ENCODE results near the gene CD3G.
"Not testable (repeated sequence)": the region's sequence is repeated elsewhere in the genome, so short reads cannot be mapped to it uniquely, and the experiment has no call there.

CD3G gene

DNA sequence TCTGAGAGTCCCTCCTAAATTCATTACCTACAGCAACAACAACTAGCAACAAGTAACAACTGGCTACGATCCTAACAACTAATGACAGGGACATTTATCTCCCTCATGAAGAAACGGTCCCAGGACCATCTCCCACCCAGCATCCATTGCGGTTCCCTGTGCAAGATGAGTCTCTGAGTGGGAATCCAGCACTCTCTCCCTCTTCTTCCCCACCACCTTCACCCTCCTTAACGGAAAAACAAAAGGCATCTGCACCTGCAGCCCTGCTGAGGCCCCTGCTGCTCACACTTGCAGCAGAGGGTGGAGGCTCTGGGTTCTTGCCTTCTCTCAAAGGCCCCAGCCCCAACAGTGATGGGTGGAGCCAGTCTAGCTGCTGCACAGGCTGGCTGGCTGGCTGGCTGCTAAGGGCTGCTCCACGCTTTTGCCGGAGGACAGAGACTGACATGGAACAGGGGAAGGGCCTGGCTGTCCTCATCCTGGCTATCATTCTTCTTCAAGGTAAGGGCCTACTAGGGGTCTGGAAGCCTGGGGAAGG lies at the start of gene CD3G:
CD3G (plus strand) TSS at position 364 of the 535 bp plus-strand sequence; CDS start at position 444, 80 bp downstream.
- DNase-seq = no peak

DNA sequence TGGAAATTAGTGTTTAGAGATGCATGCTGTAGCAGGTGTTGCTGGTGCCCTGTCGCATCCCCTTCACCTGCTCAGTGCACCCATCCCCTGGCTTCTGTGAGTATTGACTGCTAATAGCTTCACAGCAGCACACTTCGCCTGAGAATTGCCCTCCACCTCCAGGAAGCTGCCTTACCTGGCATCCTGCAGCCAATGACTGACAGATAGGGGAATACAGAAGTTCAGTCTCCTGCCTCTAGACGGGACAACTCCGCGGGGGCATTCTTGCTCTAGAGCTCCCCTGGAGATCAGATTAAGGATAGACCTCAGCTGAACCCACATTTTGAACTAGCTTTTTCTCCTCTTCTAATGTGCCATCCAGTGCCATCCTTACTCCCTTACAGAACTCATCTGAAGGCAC lies 48.9 kb upstream of the CD3G start:
- no peak for DNase-seq

DNA sequence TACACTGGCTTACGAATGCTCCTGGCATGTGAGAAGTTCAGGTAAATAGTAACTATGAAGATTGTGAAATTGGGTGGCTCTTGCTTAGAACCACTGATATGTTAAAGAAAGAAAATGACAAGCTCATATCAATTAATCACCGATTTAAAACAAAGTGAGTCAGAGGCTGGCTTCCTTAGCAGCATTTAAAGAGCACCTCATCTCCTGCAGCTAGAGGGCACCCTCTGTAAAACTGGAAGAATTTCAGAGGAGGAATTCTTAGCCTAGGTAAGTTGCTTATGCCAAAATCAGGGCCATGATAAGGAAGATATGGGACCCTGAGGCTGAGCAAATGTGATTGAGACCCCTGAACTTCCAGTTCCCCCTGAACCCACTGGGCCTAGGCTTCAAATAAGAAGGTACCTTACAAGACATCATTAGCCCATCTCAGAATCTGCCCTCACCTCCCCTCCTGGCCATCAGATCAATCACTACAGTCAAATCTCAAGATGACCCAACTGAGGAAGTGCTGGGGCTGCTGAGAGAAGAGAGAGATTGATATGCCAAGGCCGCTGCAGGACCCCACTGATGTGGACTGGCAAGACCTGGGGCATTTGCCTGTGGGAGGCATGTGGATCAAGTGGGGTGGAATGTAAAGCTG lies 48.2 kb upstream of the CD3G start:
- DNase-seq = no peak

DNA sequence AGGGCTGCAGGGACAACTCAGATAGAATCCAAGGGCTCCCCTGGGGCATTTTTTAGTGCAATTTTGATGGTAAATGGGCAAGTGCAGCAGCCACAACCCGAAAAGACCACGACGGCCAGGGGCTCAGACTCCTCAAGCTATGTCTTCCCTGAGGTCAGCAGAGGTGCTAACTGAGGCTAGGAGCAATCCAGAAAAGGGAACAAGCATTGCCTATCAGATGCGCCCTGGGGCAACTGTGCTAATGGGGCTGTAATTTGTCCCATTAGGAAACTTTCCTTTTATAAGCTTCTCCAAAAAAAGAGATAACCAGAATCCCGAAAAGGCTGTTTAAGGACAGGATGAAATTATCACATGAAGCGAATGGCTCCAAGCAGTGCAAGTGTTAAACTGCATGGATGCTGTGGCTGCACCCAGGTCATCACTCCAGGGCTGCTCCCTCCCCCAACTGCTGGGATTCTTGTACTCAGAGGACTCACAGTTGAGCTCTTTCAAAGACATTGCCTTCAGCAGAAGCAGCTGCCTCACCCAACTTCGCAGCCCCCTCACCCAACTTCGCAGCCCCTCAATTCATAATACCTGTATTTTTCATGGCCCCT lies 42.4 kb upstream of the CD3G start:
- DNase-seq = no peak

DNA sequence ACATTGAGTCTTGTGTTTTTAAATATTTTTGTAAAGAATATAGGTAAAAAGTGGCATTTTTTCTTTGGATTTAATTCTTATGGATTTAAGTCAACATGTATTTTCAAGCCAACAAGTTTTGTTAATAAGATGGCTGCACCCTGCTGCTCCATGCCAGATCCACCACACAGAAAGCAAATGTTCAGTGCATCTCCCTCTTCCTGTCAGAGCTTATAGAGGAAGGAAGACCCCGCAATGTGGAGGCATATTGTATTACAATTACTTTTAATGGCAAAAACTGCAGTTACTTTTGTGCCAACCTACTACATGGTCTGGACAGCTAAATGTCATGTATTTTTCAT lies 39.9 kb upstream of the CD3G start:
- DNase-seq = no peak

DNA sequence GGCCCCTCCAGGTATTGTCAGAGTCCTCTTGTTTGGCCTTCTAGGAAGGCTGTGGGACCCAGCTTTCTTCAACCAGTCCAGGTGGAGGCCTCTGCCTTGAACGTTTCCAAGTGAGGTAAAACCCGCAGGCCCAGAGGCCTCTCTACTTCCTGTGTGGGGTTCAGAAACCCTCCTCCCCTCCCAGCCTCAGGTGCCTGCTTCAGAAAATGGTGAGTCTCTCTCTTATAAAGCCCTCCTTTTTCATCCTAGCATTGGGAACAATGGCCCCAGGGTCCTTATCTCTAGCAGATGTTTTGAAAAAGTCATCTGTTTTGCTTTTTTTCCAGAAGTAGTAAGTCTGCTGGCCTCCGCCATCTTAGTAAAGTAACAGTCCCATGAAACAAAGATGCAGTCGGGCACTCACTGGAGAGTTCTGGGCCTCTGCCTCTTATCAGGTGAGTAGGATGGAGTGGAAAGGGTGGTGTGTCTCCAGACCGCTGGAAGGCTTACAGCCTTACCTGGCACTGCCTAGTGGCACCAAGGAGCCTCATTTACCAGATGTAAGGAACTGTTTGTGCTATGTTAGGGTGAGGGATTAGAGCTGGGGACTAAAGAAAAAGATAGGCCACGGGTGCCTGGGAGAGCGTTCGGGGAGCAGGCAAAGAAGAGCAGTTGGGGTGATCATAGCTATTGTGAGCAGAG lies 39.4 kb upstream of the CD3G start, which contains the start of gene CD3E:
CD3E (plus strand) TSS at position 163 of the 681 bp plus-strand sequence; CDS start at position 386, 223 bp downstream.
- DNase-seq = no peak

DNA sequence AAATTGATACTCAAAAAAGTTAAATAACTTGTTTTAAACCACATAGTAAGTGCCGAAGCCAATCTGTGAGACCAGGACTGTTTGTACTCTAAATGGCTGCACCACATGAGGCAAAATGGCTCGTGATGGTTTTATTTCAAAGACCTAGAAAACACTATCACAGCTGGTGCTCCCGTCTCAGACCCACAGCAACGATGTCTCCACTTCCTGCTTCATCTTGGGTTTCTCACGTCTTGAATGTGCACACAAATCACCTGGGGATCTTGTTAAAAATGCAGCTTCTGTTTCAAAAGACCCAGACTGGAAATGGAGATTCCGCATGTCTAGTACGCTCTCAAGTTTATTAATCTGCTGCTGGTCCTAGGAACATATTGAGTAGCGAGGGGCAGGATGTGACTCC lies 38.4 kb upstream of the CD3G start:
- DNase-seq = no peak

DNA sequence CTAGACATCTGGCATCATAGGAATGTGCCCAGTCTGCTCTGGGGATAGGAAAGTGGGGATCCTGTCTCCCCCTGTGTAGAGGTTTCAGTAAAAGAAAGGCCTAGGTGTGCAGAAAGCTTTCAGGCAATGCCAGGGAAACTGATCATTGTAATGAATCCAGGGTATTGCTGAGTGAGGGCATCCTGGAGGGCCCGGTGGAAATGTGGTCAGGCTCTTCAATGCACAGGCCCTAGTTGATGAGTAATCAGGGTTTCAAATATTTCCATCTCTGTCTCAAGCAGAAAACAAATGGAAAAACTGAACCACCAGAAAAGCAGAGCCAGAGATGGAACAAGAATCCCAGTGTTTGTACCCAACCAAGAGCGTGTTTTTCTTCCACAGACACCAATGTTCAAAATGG lies 37.6 kb upstream of the CD3G start:
- no peak for DNase-seq

DNA sequence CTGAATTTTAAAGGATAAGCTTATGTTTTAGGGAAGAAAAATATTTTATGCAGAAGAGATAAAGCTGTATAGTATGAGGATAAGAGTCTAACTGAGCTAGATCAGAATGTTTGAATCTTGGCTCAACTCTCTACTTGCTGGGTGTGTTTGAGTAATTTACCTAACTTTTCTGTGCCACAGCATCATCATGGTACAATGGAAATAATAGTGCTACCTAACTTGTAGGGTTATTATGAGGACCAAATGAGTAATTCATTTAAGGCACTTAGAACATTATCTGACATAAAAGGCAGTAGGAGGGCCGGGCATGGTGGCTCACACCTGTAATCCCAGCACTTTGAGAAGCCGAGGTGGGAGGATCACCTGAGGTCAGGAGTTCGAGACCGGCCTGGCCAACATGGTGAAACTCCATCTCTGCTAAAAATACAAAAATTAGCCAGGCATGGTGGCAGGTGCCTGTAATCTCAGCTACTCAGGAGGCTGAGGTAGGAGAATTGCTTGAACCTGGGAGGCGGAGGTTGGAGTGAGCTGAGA lies 35.1 kb upstream of the CD3G start:
- DNase-seq = not testable (repeated sequence)

DNA sequence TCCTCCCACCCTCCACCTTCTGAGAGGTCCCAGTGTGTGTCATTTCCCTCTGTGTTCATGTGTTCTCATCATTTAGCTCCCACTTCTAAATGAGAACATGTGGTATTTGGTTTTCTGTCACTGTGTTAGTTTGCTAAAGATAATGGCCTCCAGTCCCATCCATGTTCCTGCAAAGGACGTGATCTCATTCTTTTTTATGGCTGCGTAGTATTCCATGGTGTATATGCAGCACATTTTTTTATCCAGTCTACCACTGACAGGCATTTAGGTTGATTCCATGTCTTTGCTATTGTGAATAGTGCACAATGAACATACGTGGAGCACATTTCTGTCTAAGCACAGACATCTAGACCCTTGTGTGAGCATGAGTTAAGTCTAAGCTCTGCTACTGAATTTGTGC lies 33.9 kb upstream of the CD3G start:
- no peak for DNase-seq

DNA sequence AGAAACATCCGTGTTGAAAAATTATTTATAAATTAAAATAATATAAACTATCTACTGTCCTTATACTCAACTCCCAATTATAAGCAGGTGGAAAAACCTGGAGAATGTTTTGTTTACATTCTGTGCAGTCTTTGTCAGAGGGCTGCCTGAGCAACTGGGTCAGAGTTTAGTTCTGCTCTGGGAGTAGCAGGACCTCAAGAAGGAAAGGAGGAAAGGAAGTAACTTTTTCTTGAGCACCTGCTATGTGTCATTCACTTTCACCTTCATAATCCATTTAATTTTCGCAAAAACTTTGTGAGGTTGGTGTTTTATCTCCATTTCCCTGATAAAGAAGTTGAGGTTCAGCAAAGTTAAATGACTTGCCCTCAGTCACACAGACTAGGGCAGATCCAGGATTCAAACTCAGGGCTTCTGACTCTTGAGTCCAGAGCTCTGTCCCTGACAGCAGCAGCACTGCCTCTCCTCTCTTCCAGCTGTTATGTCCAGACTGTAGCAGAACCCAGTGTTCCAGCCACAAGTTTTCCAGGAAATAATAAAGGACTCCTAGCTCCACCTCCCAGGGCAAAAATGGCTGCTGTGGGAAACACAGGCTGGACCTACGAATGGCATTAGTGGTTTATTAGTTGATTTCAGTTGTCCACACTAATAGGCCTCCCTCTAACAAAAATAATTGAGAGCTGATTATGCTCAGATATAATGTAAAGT lies 33.2 kb upstream of the CD3G start:
- no peak for DNase-seq

DNA sequence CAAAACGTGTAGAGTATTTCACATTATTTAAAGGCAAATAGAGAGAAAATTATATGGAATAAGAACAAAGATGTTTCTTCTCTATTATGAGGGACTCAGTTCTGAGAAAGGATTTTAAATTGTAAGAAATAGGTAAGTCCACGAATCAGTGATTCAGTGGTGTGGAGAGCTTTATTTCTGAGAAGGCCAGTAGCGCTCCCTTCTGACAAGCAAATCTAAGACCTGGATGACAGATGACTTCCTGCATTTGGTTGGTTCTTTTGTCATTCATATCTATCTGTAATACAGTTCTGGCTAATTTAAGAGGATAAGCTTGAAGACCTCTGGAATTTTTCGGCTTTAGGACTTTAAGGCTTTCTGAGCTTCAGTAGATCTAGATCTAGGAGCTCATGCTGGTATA lies 32.6 kb upstream of the CD3G start:
- no peak for DNase-seq

DNA sequence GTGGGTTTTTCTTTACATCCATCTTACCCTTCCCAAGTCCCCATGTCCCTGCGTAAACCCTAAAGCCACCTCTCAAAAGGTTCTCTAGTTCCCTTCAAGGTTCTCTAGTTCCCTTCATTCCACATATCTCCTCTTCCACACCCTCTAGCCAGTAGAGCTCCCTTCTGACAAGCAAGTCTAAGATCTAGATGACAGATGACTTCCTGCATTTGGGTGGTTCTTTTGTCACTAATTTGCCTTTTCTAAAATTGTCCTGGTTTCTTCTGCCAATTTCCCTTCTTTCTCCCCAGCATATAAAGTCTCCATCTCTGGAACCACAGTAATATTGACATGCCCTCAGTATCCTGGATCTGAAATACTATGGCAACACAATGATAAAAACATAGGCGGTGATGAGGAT lies 31.8 kb upstream of the CD3G start:
- DNase-seq = no peak

DNA sequence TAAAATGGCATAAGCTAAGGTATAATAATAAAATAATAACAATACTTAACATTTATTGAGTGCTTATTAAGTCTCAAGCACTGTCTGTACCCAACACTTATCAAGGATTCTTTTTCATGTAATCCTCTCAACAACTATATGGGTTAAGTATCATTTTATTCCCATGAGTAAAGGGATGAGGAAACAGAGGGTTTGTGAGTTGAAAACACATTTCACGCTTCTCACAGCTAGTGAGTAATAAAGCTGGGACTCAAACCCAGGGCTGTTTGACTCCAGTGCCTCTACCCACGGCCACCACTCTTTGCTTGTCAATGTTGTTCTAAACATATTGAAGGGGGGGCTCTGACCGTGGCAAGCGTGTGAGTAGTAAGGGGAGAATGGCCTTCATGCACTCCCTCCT lies 30.9 kb upstream of the CD3G start:
- DNase-seq = no peak

DNA sequence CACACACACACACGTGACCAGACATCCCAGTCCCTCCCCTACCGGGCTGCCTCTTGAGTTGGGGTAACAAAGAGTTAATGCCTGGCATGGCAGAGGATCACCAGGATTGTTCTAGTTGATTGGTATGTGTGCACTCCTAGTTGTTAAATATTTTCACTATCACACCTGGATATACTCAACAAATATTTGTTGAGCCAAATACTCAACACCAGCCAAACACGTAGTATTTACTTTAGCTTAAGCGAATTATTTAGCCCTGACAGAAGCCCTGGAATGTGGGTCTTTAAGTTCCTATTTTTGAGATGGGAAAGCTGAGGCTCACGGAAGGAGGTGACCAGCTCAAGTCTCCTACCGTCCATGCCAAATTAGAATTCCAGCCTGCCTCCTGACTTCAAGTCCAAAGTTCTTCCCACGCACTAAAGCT lies 29.1 kb upstream of the CD3G start:
- DNase-seq = no peak

DNA sequence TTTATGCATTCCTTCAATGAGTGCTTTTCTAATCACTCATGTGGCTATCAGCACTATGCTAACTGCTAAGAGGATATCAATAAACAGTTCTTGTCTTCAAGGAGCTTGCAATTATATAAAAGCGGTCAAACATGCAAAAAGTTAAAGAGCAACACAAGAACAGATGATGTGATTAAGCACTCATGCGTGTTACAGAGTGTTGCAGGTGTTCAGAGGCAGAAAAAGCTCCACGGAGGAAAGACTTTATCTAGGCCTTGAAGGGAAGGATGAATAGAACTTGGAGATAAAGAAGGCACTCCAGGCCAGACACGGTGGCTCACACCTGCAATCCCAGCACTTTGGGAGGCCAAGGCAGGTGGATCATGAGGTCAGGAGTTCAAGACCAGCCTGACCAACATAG lies 26.0 kb upstream of the CD3G start:
- no peak for DNase-seq

DNA sequence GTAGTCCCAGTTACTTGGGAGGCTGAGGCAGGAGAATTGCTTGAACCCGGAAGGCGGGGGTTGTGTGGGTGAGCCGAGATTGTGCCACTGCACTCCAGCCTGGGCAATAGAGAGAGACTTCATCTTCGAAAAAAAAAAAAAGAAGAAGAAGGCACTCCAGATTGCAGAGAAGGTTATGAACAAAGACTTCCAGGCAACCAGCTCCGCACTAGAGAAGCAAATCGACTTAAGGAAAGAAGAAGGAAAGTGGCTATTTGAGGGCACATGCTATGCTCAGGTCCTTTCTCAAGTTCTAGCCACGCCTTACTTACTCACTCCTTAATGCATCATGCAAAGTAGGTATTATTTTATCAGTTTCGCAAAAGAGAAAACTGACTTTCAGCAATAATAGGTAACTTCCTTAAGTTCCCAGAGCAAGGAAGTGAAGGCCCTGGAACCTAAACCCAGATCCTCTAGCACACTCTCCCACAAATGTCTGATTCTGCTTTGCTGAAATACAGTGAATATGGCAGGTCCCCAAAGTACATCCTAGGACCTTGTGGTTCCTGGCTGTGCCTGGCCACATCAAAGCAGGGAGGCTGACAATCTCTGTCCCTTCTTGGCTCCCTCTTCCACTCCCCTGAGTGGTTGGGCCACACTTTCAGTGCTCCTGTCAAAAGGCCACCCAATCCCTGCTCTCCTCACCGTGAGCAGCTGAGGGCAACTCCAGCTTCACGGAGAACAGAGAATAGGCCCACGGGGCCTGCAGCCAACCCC lies 25.4 kb upstream of the CD3G start:
- no peak for DNase-seq

DNA sequence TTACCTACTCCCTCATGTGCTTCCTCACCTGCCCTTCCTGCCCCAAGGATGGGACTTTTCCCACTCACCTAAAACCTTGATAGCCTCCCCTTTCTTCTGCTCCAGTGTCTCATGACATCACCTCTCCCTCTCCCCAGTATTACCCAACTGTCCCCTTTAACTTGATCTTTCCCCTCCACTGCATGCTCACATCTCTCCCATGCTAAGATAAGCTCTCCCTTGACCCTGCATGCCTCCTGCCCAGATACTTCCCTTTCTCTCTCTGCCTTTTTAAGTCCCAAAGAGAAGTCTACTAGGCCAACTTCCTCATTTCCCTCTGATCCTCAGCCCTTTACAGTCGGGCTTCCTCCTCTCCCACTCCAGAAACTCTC lies 24.8 kb upstream of the CD3G start:
- DNase-seq = no peak

DNA sequence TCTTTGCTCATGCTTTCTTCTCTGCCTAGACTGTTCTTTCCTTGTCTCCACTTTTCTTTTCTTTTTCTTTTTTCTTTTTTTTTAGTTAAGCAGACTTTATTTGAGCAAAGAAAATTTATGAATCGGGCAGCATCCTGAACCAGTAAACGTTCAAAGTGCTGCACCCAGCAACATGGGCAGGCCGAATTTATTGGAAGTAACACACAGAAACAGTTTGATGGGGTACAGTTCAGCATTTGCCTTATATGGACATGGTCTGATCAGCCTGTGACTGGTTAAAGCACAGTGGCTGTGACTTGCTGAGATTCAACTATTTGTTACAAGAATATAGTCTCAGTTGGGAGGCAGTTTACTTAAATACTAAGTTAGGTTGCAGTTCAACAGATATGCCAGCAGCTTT lies 23.6 kb upstream of the CD3G start:
- no peak for DNase-seq

DNA sequence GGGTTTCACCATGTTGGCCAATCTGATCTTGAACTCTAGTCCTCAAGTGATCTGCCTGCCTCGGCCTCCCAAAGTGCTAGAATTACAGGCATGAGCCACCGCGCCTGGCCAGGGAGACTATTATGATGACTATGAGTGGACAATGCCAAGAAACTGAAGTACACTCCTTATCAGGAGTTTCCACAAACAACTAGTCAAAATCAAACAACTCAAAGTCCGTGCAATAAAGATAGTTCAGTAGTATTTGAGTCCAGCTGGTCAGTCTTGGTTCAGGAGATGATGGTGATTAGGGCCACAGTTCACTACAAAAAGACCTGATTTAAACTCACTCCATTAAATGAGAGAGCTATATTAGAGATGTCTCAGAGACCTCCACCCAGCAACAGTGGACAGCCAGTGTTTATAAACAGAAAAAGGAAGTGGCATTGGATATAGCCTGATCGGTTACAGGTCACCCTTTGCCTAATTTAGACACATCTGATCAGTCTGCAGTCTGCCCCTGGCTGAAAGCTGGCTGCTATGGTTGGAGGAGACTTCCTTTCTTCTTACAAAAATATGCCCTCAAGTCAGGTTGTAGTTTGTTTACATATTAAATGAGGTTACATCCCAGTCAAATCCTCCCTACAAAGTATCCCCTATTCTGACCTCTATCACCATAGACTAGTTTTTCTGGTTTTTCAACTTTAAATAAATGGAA lies 22.6 kb upstream of the CD3G start:
- no peak for DNase-seq

DNA sequence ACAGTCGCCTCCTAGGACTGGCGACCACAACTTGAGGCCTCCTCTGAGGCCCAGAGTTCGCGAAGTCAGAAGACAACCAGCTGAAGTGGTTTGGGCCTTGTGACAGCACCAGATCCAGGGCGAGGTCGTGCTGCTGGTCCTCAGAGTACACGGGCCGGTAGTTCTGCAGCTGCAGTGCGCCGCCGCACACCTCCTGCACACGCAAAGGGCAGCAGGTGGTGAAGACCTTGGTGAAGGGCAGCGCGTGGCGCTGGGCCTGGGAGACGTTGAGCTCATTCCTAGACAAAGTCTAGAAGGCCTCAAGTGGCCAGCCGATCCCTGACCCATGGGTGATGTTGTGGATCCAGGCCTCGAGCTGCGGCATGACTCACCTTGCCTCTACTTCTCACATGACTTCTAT lies 21.4 kb upstream of the CD3G start:
- no peak for DNase-seq

DNA sequence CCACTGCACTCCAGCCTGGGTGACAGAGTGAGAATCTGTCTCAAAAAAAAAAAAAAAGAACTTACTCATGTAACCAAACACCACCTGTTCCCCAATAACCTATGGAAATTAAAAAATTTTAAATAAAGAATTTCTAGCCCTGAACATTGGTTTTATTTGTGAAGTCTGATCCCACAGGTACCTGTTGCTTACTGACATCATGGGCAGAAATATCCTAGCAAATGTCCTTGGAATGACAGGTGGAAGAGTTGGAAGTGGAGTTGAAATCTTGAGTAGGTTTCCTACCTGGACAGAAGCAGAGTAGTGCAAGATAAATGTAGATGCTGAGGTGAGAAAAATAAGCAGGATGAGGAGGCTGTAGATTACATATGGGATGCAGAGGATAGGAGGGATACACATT lies 18.9 kb upstream of the CD3G start:
- no peak for DNase-seq

All from NCI-H446 (cell line).